Measurements from ENCODE around the gene THAP2.
"Not testable (repeated sequence)": the region's sequence is repeated elsewhere in the genome, so short reads cannot be mapped to it uniquely, and the experiment has no call there.

Gene THAP2

DNA sequence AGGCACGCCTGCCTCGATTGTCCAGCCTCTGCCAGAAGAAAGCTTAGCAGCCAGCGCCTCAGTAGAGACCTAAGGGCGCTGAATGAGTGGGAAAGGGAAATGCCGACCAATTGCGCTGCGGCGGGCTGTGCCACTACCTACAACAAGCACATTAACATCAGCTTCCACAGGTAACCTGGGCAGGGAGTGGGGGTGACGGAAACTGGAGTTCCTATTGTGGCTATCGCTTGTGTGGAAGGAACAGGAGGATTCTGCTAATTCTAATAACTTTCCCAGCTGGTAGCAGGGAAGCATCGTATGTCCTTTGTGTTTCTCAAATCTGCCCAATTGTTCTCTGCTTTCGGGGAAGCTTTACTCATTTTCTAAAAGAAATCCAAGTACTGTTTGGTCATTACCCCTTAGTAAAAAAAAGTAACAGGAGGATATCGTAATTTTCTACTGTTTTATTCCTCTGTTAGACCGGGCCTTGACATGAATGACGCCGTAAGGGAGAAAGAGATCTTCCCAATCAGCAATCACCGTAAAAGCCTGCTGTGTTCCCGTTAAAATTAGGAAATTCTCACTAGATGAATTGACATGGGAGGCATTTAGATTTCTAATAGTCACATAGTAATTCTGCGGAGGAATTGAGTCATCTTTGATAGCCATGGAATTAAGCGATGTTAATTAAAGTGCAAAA, 449 bp downstream of the THAP2 start:
- DNase-seq = no peak

DNA sequence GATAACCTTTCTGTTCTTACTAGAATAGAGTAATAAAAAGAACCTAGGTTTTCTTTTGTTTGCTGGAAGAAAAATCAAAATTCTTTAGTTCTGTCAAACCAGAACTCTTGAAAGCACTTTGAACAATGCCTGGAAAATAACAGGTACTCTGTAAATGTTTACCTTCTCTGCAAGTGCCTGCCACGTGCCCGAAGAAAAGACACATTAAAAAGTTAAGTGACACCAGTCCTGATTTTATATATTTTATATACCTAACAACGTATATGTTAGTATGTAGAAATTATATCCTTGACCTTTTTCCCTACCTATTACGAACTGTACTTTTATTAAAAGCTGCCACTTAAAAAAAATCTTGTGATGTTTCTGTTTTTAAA, 976 bp downstream of the THAP2 start:
- no peak for DNase-seq

DNA sequence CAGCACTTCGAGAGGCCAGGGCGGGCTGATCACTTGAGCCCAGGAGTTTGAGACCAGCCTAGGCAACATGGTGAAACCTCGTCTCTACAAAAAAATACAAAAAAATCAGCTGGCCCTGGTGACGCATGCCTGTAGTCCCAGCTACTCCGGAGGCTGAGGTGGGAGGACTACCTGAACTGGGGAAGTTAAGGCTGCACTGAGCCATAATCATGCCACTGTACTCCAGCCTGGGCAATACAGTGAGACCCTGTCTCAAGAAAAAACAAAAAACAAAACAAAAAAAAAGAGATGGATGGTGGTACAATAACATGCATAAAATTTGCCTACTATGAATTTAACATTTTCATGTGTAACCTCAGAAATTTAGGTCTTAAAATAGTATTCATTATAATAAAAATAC, 2.2 kb downstream of the THAP2 start:
- DNase-seq = no peak

DNA sequence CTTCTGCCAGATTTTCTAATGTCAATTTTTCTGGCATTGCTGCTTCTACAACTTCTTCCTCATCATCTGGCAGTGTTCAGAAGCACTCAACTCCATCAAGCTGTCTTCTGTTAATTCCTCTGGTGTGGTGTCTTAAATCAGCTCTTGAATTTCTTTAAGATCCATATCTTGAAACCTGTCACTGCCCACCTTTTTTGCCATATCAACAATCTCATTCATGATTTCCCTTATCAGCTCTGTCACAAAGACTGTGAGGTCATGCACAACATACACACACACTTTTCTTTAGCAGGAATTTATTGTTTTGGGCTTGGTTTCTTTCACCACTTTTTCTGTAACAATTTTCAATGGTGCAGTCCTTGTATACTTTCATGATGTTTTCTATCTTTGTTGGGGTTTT, 7.2 kb downstream of the THAP2 start:
- no peak for DNase-seq

DNA sequence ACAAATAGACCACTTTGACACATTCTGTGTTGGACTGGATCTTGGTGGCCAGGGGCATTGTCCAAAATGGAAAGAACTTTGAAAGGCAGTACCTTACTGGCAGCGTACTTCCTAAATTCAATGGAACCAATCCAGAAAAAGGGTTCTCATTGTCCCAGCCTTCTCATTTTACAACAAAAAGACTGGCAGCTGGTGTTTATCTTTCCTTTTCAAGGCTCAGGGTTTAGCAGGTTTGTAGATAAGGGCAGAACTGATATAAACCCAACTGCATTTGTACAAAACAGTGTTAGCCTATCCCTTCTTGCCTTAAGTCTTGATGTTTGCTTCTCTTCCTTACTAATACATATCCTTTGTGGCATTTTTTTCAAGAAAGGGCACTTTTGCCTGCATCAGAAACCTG, 7.7 kb downstream of the THAP2 start:
- no peak for DNase-seq

DNA sequence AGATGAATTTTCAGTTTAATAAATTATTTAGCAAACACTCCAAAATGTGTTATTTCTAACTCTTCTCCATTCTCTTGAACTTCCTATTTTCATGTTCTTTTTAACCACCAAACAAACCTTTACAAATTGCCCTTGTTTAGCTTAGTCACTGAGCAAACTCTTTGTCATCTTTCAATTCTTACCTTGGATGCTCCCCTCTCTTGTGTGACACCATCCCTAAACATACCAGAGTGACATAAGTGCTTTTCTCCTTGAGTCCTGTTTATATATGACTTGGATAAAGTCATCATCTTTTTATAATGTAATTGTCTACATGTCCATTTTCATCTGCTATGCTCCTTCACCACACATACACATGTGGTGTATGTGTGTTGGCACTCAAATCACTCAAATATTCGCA, 18.4 kb downstream of the THAP2 start:
- no peak for DNase-seq

DNA sequence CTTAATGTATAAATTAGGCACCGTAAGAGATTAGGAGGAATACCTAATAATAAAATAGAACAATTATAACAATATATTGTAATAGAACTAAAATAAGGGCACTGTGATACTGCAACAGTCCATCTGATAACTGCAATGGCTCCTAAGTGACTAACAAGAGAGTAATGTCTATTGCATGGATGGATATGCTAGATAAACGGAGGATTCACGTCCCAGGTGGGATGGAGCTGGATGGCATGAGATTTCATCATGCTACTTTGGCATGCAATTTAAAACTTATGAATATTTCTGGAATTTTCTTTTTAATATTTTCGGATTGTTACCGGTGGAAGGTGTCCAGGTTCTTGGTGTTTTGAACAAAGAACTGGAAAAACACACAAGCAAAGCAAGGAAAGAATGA, 19.5 kb downstream of the THAP2 start:
- no peak for DNase-seq

DNA sequence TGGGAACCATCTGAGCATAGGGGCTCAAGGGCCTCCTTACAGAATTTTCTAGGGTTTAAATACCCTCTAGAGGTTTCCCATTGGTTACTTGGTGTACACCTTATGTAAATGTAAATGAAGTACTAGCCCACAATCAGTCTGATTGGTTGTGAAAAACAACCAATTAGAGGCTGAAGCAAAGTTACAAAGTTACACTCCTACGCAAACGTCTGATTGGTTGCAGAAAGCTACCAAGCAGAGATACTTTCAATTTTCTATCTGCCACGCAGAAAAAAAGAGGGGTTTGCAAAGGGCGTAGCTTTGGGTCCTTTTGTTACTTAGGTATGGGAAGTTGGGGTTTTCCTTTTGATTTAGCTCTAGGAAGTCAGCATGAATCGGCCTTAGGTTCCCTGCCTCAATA, 20.0 kb downstream of the THAP2 start:
- no peak for DNase-seq

DNA sequence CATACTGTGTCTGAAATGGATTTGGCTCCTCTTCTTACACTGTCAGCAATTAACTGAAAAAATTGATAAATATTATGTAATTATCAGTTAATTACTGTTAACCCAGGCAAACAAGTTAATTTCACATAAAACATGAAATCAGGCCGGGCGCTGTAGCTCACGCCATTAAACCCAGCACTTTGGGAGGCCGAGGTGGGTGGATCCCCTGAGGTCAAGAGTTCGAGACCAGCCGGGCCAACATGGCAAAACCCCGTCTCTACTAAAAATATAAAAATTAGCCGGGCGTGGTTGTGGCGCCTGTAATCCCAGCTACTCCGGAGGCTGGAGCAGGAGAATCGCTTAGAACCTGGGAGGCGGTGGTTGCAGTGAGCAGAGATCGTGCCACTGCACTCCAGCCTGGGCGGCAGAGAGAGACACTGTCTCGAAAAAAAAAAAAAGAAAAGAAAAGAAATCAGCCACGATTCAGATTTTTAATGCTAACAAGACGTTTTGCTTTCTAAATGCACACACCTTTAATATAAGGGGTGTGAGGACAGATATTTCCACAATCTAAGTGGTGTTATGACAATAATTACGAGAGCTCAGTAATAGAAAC, 21.3 kb downstream of the THAP2 start:
- no peak for DNase-seq

DNA sequence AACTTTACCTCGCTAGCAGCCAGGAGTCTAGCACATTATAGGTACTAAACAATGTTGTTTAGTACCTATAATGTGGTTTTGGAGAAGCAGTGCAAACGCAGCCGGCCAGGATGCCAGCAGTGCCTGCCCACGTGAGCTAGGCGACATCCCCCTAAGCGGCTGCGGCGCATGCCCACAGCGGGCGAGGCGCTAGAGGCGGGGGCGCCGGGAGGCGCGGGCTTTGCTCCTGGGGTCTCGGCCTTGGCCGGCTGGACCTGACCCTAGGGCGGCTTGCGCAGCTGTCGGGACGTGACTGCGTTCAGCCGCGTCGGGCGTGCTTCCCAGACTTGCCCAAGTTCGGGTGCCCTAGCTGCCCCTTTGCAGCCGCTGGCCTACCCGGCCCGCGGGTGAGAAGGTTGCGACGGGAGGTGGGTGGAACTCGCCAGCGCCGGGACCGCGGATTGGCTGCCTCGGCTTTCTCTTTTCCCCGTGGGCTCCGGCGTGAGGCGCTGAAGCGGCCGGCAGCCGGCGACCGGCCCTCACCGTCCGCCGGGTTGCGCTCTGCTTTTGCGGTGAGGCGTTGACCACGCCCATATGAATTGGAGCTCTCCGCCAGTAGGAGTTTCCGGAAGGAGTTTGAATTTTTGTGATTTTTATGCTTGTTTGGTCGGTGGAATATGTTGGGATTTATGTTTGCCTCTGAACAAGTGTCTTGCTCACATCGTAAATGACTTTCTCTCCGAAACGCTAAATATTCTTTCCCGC, 22.0 kb downstream of the THAP2 start, which contains the start of gene TMEM19:
Gene TMEM19 (plus strand): TSS at position 169 of the 744 bp plus-strand sequence. CDS start 599 bp downstream, outside the sequence.
- DNase-seq = peak; percentile 86

DNA sequence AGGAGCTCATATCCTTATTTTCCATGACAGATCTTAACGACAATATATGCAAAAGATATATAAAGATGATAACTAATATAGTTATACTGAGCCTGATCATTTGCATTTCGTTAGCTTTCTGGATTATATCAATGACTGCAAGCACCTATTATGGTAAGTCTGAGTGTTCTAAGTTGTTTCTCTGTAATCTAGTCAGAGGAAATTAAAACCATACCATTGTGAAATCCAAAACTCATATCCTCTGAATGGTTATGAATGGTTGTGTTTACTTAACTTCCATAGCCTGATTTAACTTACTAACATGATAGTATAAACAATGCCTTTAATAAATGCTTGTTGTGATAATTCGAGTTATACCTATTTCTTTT, 22.5 kb downstream of the THAP2 start:
- no peak for DNase-seq

DNA sequence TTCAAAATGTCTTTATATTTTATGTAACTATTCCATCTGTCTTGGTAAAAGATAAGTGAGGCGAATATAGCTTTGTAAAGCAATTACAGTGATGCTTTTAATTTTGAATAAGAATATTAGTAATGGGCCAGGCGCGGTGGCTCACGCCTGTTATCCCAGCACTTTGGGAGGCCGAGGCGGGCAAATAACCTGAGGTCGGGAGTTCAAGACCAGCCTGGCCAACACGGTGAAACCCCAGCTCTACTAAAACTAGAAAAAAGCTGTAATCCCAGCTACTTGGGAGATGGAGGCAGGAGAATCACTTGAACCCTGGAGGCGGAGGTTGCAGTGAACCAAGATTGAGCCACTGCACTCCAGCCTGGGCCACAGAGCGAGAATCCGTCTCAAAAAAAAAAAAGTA, 23.1 kb downstream of the THAP2 start:
- not testable (repeated sequence) for DNase-seq

DNA sequence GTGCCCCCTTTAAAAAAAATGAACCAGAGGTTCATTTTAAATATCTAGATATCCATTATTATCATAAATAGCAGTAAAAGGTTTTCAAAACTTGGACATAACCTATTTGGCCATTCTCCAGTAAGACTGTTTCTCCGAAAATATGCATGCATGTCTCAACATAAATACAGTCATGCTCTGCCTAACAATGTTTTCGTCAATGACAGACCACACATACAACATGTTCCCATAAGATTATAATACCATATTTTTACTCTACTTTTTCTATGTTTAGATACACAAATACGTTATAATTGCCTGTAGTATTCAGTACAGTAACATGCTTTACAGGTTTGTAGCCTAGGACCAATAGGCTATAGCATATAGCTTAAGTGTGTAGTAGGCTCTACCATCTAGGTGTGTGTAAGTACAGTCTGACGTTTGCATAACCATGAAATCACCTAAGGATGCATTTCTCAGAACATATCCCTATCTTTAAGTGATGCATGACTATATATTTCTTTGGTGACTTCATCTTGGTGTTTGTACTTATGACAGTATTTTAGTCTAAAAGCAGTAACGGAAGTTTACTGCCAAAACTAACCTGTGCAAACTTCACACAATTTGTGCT, 25.0 kb downstream of the THAP2 start:
- DNase-seq = no peak

DNA sequence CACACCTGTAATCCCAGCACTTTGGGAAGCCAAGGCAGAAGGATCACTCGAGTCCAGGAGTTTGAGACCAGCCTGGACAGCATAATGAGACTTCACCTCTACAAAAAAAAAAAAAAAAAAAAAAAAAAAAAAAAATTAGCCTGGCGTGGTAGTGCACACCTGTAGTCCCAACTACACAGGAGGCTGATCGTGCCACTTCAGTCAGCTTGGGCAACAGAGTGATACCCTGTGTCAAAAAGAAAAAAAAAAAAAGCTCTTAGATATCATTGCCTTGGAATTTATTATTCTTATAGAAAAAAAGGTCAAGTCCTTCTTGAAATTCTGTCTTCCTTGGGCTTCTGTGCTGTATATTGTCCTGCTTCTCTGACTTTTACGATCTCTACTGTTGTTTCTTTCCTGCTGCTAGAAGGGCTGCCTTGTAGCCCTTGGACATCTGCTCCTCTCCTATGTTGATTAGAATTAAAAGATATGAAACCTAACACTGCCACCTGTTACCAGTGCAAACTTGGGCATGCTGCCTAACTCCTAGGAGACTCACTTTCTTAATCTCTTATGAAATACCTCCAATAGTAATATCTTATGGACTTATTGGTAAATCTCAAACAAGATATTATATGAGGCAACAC, 27.5 kb downstream of the THAP2 start:
- DNase-seq = no peak

DNA sequence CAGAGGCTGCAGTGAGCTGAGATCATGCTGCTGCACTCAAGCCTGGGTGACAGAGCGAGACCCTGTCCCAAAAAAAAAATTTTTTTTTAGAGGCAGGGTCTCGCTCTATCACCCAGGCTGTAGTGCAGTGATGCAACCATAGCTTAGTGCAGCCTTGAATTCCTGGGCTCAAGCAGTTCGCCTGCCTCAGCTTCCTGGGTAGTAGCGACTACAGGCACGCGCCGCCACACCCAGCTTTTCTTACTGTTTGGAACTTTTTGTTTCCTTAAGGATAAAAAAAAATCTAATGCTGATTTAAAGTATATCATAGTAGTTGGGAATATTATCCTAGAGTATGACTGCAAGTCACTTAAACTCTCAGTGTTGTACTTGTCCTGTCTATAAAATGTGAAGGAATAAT, 29.0 kb downstream of the THAP2 start:
- no peak for DNase-seq

DNA sequence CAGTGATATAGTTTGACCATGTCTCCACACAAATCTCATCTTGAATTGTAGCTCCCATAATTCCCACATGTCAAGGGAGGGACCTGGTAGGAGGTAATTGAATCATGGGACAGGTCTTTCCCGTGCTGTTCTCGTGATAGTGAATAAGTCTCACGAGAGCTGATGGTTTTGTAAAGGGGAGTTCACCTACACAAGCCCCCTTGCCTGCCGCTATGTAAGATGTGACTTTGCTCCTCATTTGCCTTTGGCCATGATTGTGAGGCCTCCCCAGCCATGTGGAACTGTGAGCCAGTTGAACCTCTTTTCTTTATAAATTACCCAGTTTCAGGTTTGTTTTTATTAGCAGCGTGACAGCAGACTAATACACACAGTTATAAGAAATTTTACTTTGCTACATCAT, 29.6 kb downstream of the THAP2 start:
- DNase-seq = not testable (repeated sequence)

DNA sequence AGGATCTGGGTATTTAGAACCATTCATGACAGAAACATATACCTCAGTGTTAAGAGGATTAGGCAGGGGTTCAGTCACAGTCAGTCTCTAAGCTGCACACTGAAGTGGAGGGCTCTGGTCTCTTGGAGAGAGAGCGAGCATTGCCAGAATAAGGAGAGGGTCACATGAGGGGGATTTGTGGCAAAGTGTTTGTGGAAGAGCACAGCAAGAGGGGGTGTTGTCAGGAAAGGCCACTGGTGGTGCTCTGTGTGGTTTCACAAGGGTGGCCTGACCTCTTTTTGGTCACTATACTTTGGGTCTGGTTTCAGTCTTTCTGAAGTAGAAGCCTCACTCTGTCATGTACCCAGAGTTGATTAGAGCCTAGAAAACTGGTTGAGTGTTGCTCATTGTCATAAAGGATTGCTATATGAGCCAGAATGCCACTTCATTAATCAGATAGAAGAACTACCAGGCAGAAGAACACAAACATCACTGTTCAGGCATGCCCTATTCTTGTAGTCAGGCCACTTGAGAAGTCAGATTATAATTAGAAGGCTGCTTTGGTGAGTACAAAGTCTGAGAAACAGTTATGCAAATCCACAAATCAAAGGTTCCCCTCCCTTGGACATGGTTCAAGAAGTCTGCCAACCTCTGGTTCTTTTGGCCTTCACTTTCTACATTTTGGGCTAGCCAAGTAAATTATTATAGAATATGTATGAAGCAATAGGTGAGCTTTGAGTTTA, 30.2 kb downstream of the THAP2 start:
- no peak for DNase-seq

DNA sequence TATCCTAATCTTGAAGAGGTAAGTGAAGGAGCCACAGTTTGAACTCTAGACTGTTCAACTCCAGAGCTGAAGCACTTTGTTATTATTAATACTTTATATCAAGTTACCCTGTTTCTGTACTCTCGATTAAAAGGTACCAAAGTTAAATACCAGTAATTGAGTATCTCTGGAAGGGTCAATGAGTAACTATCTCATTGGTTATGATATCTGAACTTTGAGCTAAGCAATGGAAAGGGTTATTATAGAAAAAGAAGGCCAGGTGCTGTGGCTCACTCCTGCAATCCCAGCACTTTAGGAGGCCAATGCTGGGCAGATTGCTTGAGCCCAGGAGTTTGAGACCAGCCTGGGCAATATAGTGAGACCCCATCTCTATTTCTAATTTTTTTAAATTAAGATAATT, 31.7 kb downstream of the THAP2 start:
- no peak for DNase-seq

DNA sequence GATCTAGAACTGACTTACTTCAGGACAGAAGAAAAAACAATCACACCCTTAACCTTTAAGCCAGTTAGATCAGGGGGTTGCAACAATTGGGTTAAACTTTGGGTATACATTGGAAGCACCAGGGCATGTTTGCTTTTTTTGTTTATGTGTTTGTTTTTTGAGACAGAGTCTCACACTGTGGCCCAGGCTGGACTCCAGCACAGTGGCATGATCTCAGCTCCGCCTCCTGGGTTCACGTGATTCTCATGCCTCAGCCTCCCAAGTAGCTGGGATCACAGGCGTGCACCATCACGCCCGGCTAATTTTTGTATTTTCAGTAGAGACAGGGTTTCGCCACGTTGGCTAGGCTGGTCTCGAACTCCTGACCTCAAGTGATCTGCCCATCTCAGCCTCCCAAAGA, 38.1 kb downstream of the THAP2 start:
- not testable (repeated sequence) for DNase-seq

DNA sequence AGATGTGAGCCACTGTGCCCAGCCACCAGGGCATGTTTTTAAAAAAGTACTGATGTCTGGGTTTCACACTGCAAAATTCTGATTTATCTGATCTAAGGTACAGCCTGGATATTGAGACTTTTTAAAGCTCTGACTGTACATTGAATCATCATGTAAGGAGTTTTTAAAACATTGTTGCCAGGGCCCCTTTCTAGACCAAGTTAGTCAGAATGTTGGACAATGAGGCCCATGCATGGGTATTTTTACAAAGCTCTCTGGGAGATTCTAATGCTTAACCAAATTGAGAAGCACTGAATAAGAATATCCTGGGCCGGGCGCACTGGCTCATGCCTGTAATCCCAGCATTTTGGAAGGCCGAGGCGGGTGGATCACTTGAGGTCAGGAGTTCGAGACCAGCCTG, 38.5 kb downstream of the THAP2 start:
- DNase-seq = no peak

DNA sequence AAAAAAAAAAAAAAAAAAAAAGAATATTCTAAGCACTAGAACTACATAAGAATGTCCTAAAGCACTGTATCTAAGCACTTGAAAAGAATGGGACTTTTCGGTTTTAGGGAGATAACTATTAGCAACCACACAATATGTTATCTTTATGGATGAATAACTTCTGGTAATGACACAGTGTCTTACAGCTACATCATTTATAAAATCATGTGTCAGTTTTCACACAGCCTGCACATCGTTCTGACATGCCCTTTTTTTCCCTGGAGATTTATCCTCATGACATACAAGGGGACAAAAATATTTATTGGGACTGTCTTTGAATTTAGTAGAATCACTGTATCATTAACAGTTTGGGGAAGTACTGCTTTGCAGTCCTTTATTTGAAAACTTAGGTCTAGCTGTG, 39.1 kb downstream of the THAP2 start:
- no peak for DNase-seq

DNA sequence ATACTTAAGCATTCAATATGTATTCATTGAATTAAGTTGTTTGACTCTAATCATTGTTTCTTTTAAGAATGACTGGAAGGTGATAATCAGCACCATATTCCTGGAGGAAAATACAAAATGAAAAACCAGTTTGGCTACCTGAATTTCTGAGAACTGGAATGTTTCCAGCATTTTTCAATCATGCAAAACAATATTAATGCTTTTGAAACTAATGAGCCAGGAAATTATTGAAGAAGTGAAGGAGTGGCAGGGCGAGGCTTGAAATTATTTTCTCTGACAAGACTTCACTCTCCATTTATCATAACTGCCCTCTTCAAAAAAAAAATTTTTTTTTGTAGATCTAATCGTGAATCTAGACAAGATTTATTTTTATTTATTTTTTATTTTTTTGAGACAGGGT, 40.8 kb downstream of the THAP2 start:
- DNase-seq = no peak

DNA sequence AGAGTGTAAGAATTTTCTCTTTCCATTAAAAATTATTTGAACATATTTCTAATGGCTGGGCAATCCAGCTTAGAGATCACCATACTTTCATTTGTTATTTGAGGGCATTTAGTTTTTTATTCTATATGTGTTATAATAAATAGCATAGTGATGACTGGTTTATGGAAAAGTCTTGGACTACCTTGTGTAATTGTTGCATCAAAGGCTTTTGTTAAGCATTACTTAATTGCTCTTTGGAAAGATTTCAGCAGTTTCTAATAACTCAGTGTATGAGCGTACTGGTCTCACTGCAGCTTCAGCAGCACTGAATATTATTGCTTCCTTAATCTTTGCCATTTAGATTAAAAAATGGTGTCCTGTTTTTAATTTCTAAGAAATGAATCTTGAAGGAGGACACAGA, 44.6 kb downstream of the THAP2 start:
- no peak for DNase-seq
